AG09309 (cell line): Measurements from ENCODE around the gene NOPCHAP1.

ENCODE experiments used
- DNase-seq: peaks from one replicate; pipeline ENCODE4 v3.0.0-alpha.2; 2010; ENCODE audit warnings: low read depth
- H3K4me3 ChIP-seq: 2 replicates; pipeline ENCODE4 v1.5.1; 2011; ENCODE audit warnings: mild to moderate bottlenecking, low read depth, low read length, moderate library complexity; ENCODE audit not compliant: control insufficient read depth
- TF ChIP-seq, protein P1 (sequence below): IDR thresholded peaks from 2 replicates; pipeline ENCODE4 v1.5.1; 2011; ENCODE audit warnings: mild to moderate bottlenecking, low read depth, low read length, inconsistent platforms; ENCODE audit not compliant: insufficient read depth, control insufficient read depth; ENCODE audit errors: missing control alignments

NOPCHAP1 gene

GRCh38 chr12:104958001-104958804 is 27.9 kb upstream of the NOPCHAP1 start, which contains the start of gene SLC41A2:
Gene SLC41A2, minus strand, starts transcription at chr12:104958290. Its CDS starts 29,763 bp downstream, at chr12:104928527.
- H3K4me3 ChIP-seq: peak within 1 kb of the TSS; percentile 84
- peak; percentile 55 for DNase-seq
- TF ChIP-seq, protein P1, sequence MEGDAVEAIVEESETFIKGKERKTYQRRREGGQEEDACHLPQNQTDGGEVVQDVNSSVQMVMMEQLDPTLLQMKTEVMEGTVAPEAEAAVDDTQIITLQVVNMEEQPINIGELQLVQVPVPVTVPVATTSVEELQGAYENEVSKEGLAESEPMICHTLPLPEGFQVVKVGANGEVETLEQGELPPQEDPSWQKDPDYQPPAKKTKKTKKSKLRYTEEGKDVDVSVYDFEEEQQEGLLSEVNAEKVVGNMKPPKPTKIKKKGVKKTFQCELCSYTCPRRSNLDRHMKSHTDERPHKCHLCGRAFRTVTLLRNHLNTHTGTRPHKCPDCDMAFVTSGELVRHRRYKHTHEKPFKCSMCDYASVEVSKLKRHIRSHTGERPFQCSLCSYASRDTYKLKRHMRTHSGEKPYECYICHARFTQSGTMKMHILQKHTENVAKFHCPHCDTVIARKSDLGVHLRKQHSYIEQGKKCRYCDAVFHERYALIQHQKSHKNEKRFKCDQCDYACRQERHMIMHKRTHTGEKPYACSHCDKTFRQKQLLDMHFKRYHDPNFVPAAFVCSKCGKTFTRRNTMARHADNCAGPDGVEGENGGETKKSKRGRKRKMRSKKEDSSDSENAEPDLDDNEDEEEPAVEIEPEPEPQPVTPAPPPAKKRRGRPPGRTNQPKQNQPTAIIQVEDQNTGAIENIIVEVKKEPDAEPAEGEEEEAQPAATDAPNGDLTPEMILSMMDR: no peak

DNA sequence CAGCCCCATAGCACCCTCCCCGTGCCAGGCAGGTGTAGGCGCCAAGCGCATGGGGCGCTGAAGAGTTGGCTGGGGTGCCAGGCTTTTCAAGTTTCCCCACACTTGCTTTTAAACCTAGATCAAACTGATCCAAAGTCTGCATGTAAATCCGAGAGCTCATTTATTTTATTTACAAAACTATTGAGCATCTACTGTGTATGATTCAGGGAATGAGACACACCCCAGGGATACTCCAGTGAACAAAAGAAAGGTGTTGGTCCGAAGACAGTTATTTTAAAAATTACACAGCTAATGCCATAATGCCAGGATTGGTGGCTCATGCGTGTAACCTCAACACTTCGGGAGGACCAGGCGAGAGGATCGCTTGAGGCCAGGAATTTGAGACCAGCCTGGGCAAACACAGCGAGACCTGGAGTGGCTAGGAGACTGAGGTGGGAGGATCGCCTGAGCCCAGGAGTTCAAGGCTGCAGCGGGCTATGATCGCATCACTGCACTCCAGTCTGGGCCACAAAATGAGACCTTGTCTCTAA is 27.2 kb upstream of the NOPCHAP1 start:
- DNase-seq: no peak
- H3K4me3 ChIP-seq: peak overlapping the region; percentile 84
- TF ChIP-seq, protein P1: no peak

DNA sequence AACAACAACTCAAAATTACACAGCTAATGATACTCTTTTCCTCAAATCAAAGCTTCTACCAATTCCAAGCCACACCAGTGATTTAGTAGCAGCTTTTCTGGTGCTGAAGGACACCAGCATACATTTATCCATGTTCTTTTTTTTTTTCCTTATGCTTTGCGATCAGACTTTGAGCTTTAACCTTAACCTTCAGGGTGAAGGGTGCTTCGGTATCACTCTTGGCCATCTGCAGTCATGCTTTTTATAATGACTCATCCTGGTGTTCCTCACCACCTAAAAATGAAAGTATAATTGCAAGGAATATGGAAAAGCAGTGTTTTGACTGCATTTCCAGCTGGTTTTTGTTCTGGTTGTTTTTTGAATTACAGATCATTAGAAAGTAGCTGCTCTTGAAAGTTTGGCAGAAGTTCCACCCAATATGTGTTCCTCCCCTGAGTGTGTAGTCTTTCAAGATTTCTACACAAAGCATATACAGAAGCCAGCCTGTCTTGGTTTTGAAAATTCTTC is 26.7 kb upstream of the NOPCHAP1 start:
- DNase-seq: no peak
- no peak overlapping the region; the same call in 1 of the 2 replicates for H3K4me3 ChIP-seq
- TF ChIP-seq, protein P1: no peak

DNA sequence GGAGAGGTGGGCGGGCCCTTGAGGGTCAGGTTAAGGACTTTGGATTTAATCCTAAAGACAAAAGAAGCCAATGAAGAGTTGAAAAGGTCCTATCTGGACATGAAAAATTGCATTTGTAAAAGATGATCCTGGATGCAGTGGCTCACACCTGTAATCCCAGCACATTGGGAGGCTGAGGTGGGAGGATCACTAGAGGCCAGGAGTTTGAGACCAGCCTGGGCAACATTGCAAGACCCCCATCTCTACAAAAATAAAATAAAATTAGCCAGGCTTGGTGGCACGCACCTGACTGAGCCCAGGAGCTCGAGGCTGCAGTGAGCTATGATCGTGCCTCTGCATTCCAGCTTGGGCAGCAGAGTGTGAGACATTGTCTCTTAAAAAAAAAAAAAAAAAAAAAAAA is 25.7 kb upstream of the NOPCHAP1 start:
- DNase-seq: no peak
- no peak overlapping the region for H3K4me3 ChIP-seq
- TF ChIP-seq, protein P1: no peak

DNA sequence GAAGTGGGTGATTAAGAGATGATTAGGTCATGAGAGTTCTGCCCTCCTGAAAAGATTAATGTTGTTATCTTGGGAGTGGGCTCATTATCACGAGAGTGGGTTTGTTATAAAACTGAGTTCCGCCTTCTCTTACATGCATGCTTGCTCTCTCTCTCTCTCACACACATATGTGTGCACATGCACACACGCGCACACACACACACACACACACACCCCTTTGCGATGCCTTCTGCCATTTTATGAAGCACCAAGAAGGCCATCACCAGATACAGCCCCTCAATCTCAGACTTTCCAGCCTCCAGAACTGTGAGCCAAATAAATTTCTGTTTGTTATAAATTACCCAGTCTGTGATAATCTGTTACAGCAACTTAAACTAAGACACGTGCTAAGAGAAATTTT is 22.4 kb upstream of the NOPCHAP1 start:
- no peak for DNase-seq
- H3K4me3 ChIP-seq: no peak overlapping the region

GRCh38 chr12:104964167-104964855 is 21.8 kb upstream of the NOPCHAP1 start:
- no peak overlapping the region for H3K4me3 ChIP-seq
- no peak for DNase-seq
- TF ChIP-seq, protein P1: no peak

More for the DNA sequence above, 22.4 kb upstream of the NOPCHAP1 start:
- TF ChIP-seq, protein P1: no peak
